ENCODE measurements around the gene SFXN3. TPM values are rescaled to one million over a fixed set of nuclear protein-coding genes. Genes with fewer than 3 reads are reported as not detected.
A peak's percentile ranks its signal among the peaks of the same experiment; 100 is the strongest.

SFXN3 gene
- total RNA-seq, 2 donors from 2014 or later = 40.8 to 51.5 TPM

GRCh38 chr10:101014966-101015581 is 16.0 kb upstream of the SFXN3 start:
- DNase-seq (no peak), ATAC-seq (no peak)
- H3K9me3 ChIP-seq (ENCODE audit: control insufficient read depth, low read length, poor library complexity, severe bottlenecking) = no peaks in the 10 kb centered on the region
- Mint-ChIP-seq H3K36me3 (ENCODE audit: low read depth) (peaks cover 5% of the 10 kb centered on the region), H3K27ac (no peak overlapping the region), H3K4me1 (peaks cover 17% of the 10 kb centered on the region), H3K27me3 (peaks cover 47% of the 10 kb centered on the region), H3K4me3 (no peak overlapping the region)

DNA sequence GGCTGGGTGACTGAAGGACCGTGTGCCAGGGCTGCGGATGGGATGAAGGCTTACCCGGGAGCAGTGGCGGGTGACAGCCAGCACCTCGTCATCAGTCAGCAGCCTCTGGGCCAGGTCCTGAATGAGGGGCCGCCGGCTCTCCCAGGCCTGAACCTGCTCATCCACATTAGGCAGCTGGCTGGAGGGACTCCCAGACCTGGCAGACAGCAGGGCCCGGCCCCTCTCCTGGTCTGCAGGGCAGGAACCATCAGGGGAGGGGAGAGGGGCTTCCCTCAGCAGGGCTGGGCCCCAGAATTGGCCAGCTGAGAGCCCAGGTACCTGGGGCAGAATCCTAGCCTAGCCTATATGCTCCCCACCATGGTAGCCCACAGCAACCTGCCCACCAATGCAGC is 15.5 kb upstream of the SFXN3 start:
- H3K27ac Mint-ChIP-seq = no peak overlapping the region
- no peak for ATAC-seq
- no peak overlapping the region for H3K4me3 Mint-ChIP-seq
- peaks cover 52% of the 10 kb centered on the region for H3K27me3 Mint-ChIP-seq
- H3K9me3 ChIP-seq (ENCODE audit: control insufficient read depth, low read length, poor library complexity, severe bottlenecking) = no peaks in the 10 kb centered on the region
- H3K4me1 Mint-ChIP-seq = peaks cover 17% of the 10 kb centered on the region
- H3K36me3 Mint-ChIP-seq (ENCODE audit: low read depth) = peaks cover 5% of the 10 kb centered on the region
- no peak for DNase-seq

DNA sequence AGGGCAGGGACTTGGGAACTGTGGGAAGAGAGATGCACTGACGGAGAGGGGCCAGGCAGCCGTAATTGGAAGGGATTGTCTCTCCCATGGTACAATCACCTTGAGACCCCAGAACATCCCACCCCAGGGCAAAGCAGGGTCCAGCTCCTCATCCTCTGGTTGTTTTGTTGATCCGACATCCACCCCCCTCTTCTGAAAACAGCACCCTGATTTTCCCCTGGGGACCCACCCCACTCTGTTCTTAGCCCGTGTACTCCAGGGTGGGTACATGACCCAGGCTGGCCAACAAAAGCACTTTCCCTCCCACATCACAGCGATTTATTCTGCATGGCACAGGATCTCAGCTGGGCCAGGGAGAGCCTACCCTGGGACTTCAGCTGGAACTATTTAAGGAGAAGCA is 14.2 kb upstream of the SFXN3 start:
- DNase-seq (no peak), ATAC-seq (no peak)
- H3K4me1 Mint-ChIP-seq = peaks cover 17% of the 10 kb centered on the region
- no peak overlapping the region for H3K27ac Mint-ChIP-seq
- H3K36me3 Mint-ChIP-seq (ENCODE audit: low read depth) = peaks cover 8% of the 10 kb centered on the region
- H3K9me3 ChIP-seq (ENCODE audit: control insufficient read depth, low read length, poor library complexity, severe bottlenecking) = no peaks in the 10 kb centered on the region
- peaks cover 58% of the 10 kb centered on the region for H3K27me3 Mint-ChIP-seq
- no peak overlapping the region for H3K4me3 Mint-ChIP-seq

DNA sequence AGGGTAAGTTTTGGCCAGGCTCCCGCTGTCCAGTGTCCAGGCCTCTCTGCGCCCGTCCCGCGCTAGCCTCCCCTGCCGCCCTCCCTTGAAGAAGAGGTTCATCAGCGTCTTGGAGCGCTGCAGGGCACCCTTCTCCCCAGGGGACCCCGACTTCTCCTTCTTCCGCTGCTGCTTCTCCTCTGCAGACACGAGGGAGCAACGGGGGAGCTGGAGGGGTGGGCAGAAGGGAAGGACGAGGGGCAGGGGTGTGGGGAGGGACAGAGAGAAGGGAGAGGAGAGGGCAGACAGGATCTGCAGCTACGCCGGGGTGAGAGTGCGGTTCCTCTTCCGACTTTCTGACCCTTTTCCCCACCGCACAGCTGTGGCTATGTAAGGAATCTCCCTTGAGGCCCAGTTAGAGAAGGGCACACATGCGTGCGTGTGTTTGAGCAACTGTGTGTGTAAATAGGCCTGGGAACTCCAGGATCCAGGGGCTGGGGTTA is 12.9 kb upstream of the SFXN3 start:
- DNase-seq (no peak), ATAC-seq (no peak)
- no peak overlapping the region for H3K4me3 Mint-ChIP-seq
- H3K4me1 Mint-ChIP-seq = peaks cover 12% of the 10 kb centered on the region
- H3K27me3 Mint-ChIP-seq = peaks cover 56% of the 10 kb centered on the region
- no peaks in the 10 kb centered on the region for H3K9me3 ChIP-seq (ENCODE audit: control insufficient read depth, low read length, poor library complexity, severe bottlenecking)
- H3K27ac Mint-ChIP-seq = no peak overlapping the region
- H3K36me3 Mint-ChIP-seq (ENCODE audit: low read depth) = peaks cover 8% of the 10 kb centered on the region

- no peak overlapping the region for H3K4me3 Mint-ChIP-seq
- DNase-seq = peak; percentile 47 to 69 (median 51)
- ATAC-seq = peak; percentile 79
- H3K36me3 Mint-ChIP-seq (ENCODE audit: low read depth) = peaks cover 8% of the 10 kb centered on the region
- H3K4me1 Mint-ChIP-seq = peaks cover 8% of the 10 kb centered on the region
- peaks cover 52% of the 10 kb centered on the region for H3K27me3 Mint-ChIP-seq
- H3K9me3 ChIP-seq (ENCODE audit: control insufficient read depth, low read length, poor library complexity, severe bottlenecking) = no peaks in the 10 kb centered on the region
- H3K27ac Mint-ChIP-seq = no peak overlapping the region
These were observed 12.2 kb upstream of the SFXN3 start for GRCh38 chr10:101018600-101019439.

DNA sequence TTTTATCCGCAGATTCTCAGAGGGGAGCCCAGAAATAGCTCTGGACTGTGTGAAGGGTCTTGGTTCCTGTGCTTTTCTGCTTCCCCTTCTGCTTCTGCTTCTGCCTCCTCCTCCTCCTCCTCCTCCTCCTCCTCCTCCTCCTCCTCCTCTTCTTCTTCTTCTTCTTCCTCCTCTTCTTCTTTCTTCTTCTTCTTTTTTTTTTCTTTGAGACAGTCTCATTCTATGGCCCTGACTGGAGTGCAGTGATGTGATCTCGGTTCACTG is 11.7 kb upstream of the SFXN3 start:
- no peak for DNase-seq
- Mint-ChIP-seq H3K27me3 (peaks cover 52% of the 10 kb centered on the region), H3K27ac (no peak overlapping the region), H3K4me3 (peak overlapping the region; percentile 68), H3K4me1 (peaks cover 5% of the 10 kb centered on the region), H3K36me3 (ENCODE audit: low read depth) (peaks cover 8% of the 10 kb centered on the region)
- ATAC-seq = no peak
- H3K9me3 ChIP-seq (ENCODE audit: control insufficient read depth, low read length, poor library complexity, severe bottlenecking) = no peaks in the 10 kb centered on the region

GRCh38 chr10:101020427-101021075 is 10.5 kb upstream of the SFXN3 start:
- DNase-seq (no peak), ATAC-seq (no peak)
- H3K36me3 Mint-ChIP-seq (ENCODE audit: low read depth) = peaks cover 8% of the 10 kb centered on the region
- peaks cover 2% of the 10 kb centered on the region for H3K4me1 Mint-ChIP-seq
- H3K27ac Mint-ChIP-seq = no peak overlapping the region
- H3K4me3 Mint-ChIP-seq = no peak overlapping the region
- H3K9me3 ChIP-seq (ENCODE audit: control insufficient read depth, low read length, poor library complexity, severe bottlenecking) = no peaks in the 10 kb centered on the region
- H3K27me3 Mint-ChIP-seq = peaks cover 42% of the 10 kb centered on the region

- H3K9me3 ChIP-seq (ENCODE audit: control insufficient read depth, low read length, poor library complexity, severe bottlenecking) = no peaks in the 10 kb centered on the region
- Mint-ChIP-seq H3K4me1 (peaks cover 2% of the 10 kb centered on the region), H3K27me3 (peaks cover 37% of the 10 kb centered on the region), H3K36me3 (ENCODE audit: low read depth) (peaks cover 6% of the 10 kb centered on the region), H3K27ac (no peak overlapping the region), H3K4me3 (no peak overlapping the region)
- DNase-seq = no peak
- ATAC-seq = no peak
These were observed 9.8 kb upstream of the SFXN3 start for GRCh38 chr10:101021239-101021638.

DNA sequence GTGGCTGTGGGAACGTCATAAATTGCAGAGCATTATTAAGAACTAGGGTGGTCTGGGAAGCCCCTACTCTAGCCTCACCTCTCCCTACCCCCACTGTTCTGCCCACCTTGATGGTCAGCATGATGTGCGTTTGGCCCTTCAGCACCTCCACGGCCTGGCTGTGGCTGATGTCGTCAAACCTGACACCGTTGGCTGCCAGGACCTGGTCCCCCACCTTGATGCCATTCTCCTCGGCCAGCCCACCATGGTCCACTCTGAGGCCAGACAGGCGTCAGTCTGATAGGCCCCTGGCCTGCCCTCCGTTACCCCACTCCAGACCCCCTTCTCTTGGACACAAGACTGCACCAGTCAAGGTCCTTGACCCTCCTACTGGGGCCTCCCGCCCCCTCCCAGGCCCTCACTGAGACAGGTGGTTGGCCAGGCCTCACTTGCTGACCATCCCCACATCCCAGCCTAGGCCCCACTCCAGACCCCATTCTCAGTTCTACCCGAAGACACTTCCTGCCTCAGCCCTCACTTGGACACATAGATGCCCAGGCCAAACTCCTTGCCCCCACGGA is 9.3 kb upstream of the SFXN3 start:
- no peaks in the 10 kb centered on the region for H3K9me3 ChIP-seq (ENCODE audit: control insufficient read depth, low read length, poor library complexity, severe bottlenecking)
- no peak overlapping the region for H3K4me3 Mint-ChIP-seq
- ATAC-seq = no peak
- H3K27me3 Mint-ChIP-seq = peaks cover 32% of the 10 kb centered on the region
- peaks cover 3% of the 10 kb centered on the region for H3K36me3 Mint-ChIP-seq (ENCODE audit: low read depth)
- peaks cover 2% of the 10 kb centered on the region for H3K4me1 Mint-ChIP-seq
- DNase-seq = no peak
- no peak overlapping the region for H3K27ac Mint-ChIP-seq

DNA sequence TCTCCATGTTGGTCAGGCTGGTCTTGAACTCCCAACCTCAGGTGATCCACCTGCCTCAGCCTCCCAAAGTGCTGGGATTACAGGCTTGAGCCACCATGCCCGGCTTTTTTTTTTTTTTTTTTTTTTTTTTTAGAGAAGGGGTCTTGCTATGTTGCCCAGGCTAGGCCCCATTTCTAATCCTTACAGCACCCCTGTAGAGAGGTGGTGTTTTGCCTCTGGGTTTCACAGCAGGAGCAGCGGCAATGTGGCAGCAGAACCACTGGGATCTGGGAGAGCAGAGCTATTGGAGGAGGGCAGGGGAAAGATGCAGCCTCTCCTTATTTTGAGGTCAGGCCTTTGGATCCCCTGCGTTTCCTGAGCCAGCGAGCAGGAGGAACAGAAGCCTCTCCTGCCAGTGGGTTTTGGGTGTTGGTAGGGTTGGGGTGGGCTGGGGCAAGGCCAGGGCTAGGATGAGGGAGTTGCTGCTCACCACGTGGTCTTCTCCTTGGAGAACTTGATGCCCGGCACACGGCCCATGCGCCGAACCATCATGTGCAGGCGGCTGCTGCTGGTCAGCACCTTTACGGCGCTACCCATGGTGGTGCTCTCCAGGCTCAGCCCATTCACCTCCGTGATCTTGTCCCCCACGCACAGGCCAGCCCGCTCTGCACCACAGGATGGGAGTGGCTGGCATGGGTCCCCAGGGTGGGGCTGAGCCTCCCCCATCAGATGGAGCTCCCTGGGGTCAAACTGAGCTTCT is 7.9 kb upstream of the SFXN3 start:
- H3K36me3 Mint-ChIP-seq (ENCODE audit: low read depth) = peaks cover 3% of the 10 kb centered on the region
- no peak overlapping the region for H3K27ac Mint-ChIP-seq
- peaks cover 2% of the 10 kb centered on the region for H3K4me1 Mint-ChIP-seq
- ATAC-seq (no peak), DNase-seq (no peak)
- H3K27me3 Mint-ChIP-seq = peaks cover 30% of the 10 kb centered on the region
- H3K4me3 Mint-ChIP-seq = no peak overlapping the region
- H3K9me3 ChIP-seq (ENCODE audit: control insufficient read depth, low read length, poor library complexity, severe bottlenecking) = no peaks in the 10 kb centered on the region

DNA sequence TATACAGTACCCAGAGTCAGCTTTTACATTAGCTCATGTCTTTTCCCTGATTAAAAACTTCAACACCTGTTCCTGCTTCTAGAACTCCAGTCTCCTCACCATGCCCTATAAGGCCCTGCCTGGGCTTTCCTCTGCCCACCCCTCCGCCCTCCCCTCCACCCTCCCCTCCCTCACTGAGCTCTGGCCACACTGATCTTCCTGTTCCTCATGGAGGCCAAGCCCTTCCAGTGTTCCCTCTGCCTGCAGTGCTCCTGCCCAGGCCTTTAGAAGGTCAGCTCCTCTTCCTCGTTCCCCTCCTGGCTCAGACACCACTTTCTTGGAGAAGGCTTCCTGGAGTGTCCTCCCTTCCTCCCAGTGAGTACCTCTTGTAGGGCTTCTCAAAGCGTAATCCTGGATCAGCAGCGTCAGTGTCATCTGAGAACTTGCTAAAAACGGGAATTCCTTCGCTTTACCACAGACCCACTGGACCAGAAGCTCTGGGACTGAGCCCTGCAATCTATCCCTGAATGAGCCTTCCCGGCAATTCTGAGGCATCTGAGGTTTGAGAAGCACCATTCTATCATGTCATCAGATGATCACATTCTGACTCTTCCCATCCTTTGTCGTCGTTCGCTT is 3.8 kb upstream of the SFXN3 start:
- no peaks in the 10 kb centered on the region for H3K9me3 ChIP-seq (ENCODE audit: control insufficient read depth, low read length, poor library complexity, severe bottlenecking)
- H3K27me3 Mint-ChIP-seq = peaks cover 12% of the 10 kb centered on the region
- H3K4me1 Mint-ChIP-seq = peaks cover 10% of the 10 kb centered on the region
- no peak for DNase-seq
- no peaks in the 10 kb centered on the region for H3K36me3 Mint-ChIP-seq (ENCODE audit: low read depth)
- no peak for ATAC-seq
- no peak overlapping the region for H3K27ac Mint-ChIP-seq
- no peak overlapping the region for H3K4me3 Mint-ChIP-seq

- H3K36me3 Mint-ChIP-seq (ENCODE audit: low read depth) = peaks cover 3% of the 10 kb centered on the region
- no peak for ATAC-seq
- peaks cover 12% of the 10 kb centered on the region for H3K27me3 Mint-ChIP-seq
- H3K9me3 ChIP-seq (ENCODE audit: control insufficient read depth, low read length, poor library complexity, severe bottlenecking) = no peaks in the 10 kb centered on the region
- no peak overlapping the region for H3K4me3 Mint-ChIP-seq
- no peak for DNase-seq
- peaks cover 23% of the 10 kb centered on the region for H3K4me1 Mint-ChIP-seq
- no peak overlapping the region for H3K27ac Mint-ChIP-seq
These were observed 2.3 kb upstream of the SFXN3 start for GRCh38 chr10:101028446-101029337.

Data from T-helper 17 cell (primary cell).